SK-N-SH (cell line): Measurements from ENCODE around the gene FAM107A. TPM values are rescaled to one million over a fixed set of nuclear protein-coding genes. Genes with fewer than 3 reads are reported as not detected.

ENCODE experiments used
- CTCF ChIA-PET: fragments of 300-600, 350-600 bp; formaldehyde crosslinking; extraction: SDS; loops from one replicate; lab custom pipeline; 2021; lab: Yijun Ruan, JAX
- POLR2A ChIA-PET: fragments of 350-600 bp; sonication (Branson Sonifier 250); formaldehyde crosslinking; extraction: SDS; loops from one replicate; lab custom pipeline; 2020; ENCODE audit warnings: antibody characterized with exemption, inconsistent platforms; lab: Yijun Ruan, JAX
- DNase-seq: peaks from one replicate; pipeline ENCODE4 v3.0.0; 2012
- H2AFZ ChIP-seq: fragments of 200-600 bp; sonication (generic); 2 replicates; pipeline ENCODE4 v1.8.1; 2016; ENCODE audit warnings: antibody characterized with exemption, mild to moderate bottlenecking, low read depth
- H3F3A ChIP-seq: fragments of 200-600 bp; sonication (generic); replicated peaks from 2 replicates; pipeline ENCODE3; 2016; ENCODE audit warnings: antibody characterized with exemption, mild to moderate bottlenecking; ENCODE audit not compliant: insufficient read depth
- H3K27ac ChIP-seq, 2 experiments: fragments of 200-500 bp in 1 of 2; fragments of 200-600 bp in 1 of 2; sonication (Bioruptor generic) in 1 of 2; sonication (generic), shearing (Covaris generic) in 1 of 2; 2 replicates each; pipeline versions ENCODE4 v1.5.1 to v1.6.1; 2014 to 2016; ENCODE audit warnings: low read depth in 2 of 2, inconsistent platforms in 1 of 2, low read length in 1 of 2, mild to moderate bottlenecking in 1 of 2, mixed read lengths in 1 of 2
- H3K27me3 ChIP-seq: fragments of 200-600 bp; sonication (generic), shearing (Covaris generic); 2 replicates; pipeline ENCODE4 v1.6.1; 2016; ENCODE audit warnings: mixed run types; ENCODE audit not compliant: insufficient read depth
- H3K36me3 ChIP-seq, 2 experiments: fragments of 200-500 bp in 1 of 2; fragments of 200-600 bp in 1 of 2; sonication (Bioruptor generic) in 1 of 2; sonication (generic) in 1 of 2; replicated peaks in 1 of 2; 2 replicates each; pipeline versions ENCODE3 to v1.5.1; 2014 to 2016; ENCODE audit warnings: low read length in 1 of 2, mild to moderate bottlenecking in 1 of 2; ENCODE audit not compliant: insufficient read depth in 2 of 2, control insufficient read depth in 1 of 2
- H3K4me1 ChIP-seq, 2 experiments: fragments of 200-500 bp in 1 of 2; fragments of 200-600 bp in 1 of 2; sonication (Bioruptor generic) in 1 of 2; sonication (generic), shearing (Covaris generic) in 1 of 2; 2 replicates each; pipeline versions ENCODE4 v1.5.1 to v1.6.1; 2014 to 2016; ENCODE audit warnings: low read depth in 1 of 2, low read length in 1 of 2, mixed run types in 1 of 2; ENCODE audit not compliant: insufficient read depth in 2 of 2, control insufficient read depth in 1 of 2
- H3K4me2 ChIP-seq: fragments of 200-600 bp; sonication (generic), shearing (Covaris generic); 2 replicates; pipeline ENCODE4 v1.6.1; 2017; ENCODE audit warnings: mixed run types
- H3K4me3 ChIP-seq, 2 experiments: fragments of 200-500 bp in 1 of 2; fragments of 200-600 bp in 1 of 2; sonication (Bioruptor generic) in 1 of 2; sonication (generic), shearing (Covaris generic) in 1 of 2; 2 replicates each; pipeline versions ENCODE4 v1.5.1 to v1.8.1; 2014 to 2016; ENCODE audit warnings: low read depth in 2 of 2, inconsistent platforms in 1 of 2, low read length in 1 of 2, mild to moderate bottlenecking in 1 of 2, mixed read lengths in 1 of 2, moderate library complexity in 1 of 2
- H3K79me2 ChIP-seq: fragments of 200-600 bp; sonication (generic); 2 replicates; pipeline ENCODE4 v1.8.1; 2017; ENCODE audit warnings: mild to moderate bottlenecking; ENCODE audit not compliant: insufficient read depth
- H3K9ac ChIP-seq: fragments of 200-600 bp; sonication (generic); 2 replicates; pipeline ENCODE4 v1.6.1; 2017; ENCODE audit warnings: mixed run types
- H3K9me2 ChIP-seq: fragments of 200-600 bp; sonication (generic); 2 replicates; pipeline ENCODE4 v1.6.1; 2017; ENCODE audit warnings: mixed run types
- H3K9me3 ChIP-seq: fragments of 200-600 bp; sonication (generic); 2 replicates; pipeline ENCODE4 v1.6.1; 2017; ENCODE audit warnings: mixed run types, mild to moderate bottlenecking, moderate library complexity
- H4K20me1 ChIP-seq: fragments of 200-600 bp; sonication (generic); 2 replicates; pipeline ENCODE4 v1.6.1; 2017; ENCODE audit warnings: mild to moderate bottlenecking, mixed run types; ENCODE audit not compliant: insufficient read depth
- CHD2 ChIP-seq: fragments of 150-350 bp; IDR thresholded peaks from 2 replicates; pipeline ENCODE4 v1.6.1; 2018; ENCODE audit warnings: low read length; ENCODE audit not compliant: partially characterized antibody
- ELF1 ChIP-seq: IDR thresholded peaks from 2 replicates; pipeline ENCODE4 v1.4.0; 2012
- EP300 ChIP-seq, 2 experiments: IDR thresholded peaks; 2 replicates each; pipeline versions ENCODE4 v1.4.0 to v1.6.1; 2012; ENCODE audit warnings: borderline replicate concordance in 1 of 2, low read depth in 1 of 2, low read length in 1 of 2
- FOSL2 ChIP-seq: IDR thresholded peaks from 2 replicates; pipeline ENCODE4 v1.4.0; 2012; ENCODE audit warnings: low read depth, mild to moderate bottlenecking, moderate library complexity, borderline replicate concordance
- FOXM1 ChIP-seq: IDR thresholded peaks from 2 replicates; pipeline ENCODE4 v1.4.0; 2012; ENCODE audit warnings: low read depth, mild to moderate bottlenecking
- JUND ChIP-seq: IDR thresholded peaks from 2 replicates; pipeline ENCODE4 v1.4.0; 2012
- MEF2A ChIP-seq: IDR thresholded peaks from 2 replicates; pipeline ENCODE4 v1.4.0; 2012; ENCODE audit warnings: low read depth, borderline replicate concordance
- NFIC ChIP-seq: IDR thresholded peaks from 2 replicates; pipeline ENCODE4 v1.4.0; 2012; ENCODE audit warnings: borderline replicate concordance
- POLR2AphosphoS5 ChIP-seq: IDR thresholded peaks from 2 replicates; pipeline ENCODE4 v1.6.1; 2012; ENCODE audit warnings: low read depth, low read length
- RFX5 ChIP-seq: IDR thresholded peaks from 2 replicates; pipeline ENCODE4 v1.6.1; 2012; ENCODE audit warnings: mild to moderate bottlenecking, improper control_type of control experiment, low read length
- SIN3A ChIP-seq: IDR thresholded peaks from 2 replicates; pipeline ENCODE4 v1.6.1; 2012; ENCODE audit warnings: low read depth, mild to moderate bottlenecking, low read length, moderate library complexity, borderline replicate concordance
- TAF1 ChIP-seq: IDR thresholded peaks from 2 replicates; pipeline ENCODE4 v1.6.1; 2012; ENCODE audit warnings: low read depth, mild to moderate bottlenecking, low read length, moderate library complexity, borderline replicate concordance
- TEAD4 ChIP-seq: IDR thresholded peaks from 2 replicates; pipeline ENCODE4 v1.4.0; 2012; ENCODE audit warnings: mild to moderate bottlenecking, borderline replicate concordance; ENCODE audit not compliant: insufficient read depth
- WGBS: methylation state at CpG from one replicate; pipeline ENCODE4 v1.1.6; 2017; ENCODE audit warnings: low lambda C conversion rate; 5-methylcytosine and 5-hydroxymethylcytosine counted together
- polyA plus RNA-seq, 3 experiments: library from polyadenylated mRNA; depleted of rRNA; stranded (reverse); fragments of >200 nt; gene quantifications; 2 replicates each; pipeline ENCODE4 v1.2.3, GENCODE V29; 2012
- TF ChIP-seq, protein P1 (sequence below): IDR thresholded peaks from 2 replicates; pipeline ENCODE4; 2012
- TF ChIP-seq, protein P2 (sequence below): fragments of 150-350 bp; IDR thresholded peaks from 2 replicates; pipeline ENCODE4 v1.6.1; 2017; ENCODE audit warnings: antibody characterized with exemption, low read length, low read depth, borderline replicate concordance
- TF ChIP-seq, protein P3 (sequence below): fragments of 200-600 bp; sonication (generic); IDR thresholded peaks from 2 replicates; pipeline ENCODE4 v1.6.1; 2017; ENCODE audit warnings: antibody characterized with exemption, mild to moderate bottlenecking, moderate library complexity
- TF ChIP-seq, protein P4 (sequence below): fragments of 150-350 bp; IDR thresholded peaks from 2 replicates; pipeline ENCODE4 v1.6.1; 2016; ENCODE audit warnings: mild to moderate bottlenecking, low read depth, low read length

Gene FAM107A
- polyA plus RNA-seq, 1 of the 3 experiments (the other 2 are of a cell fraction) = 0.02 TPM

DNA sequence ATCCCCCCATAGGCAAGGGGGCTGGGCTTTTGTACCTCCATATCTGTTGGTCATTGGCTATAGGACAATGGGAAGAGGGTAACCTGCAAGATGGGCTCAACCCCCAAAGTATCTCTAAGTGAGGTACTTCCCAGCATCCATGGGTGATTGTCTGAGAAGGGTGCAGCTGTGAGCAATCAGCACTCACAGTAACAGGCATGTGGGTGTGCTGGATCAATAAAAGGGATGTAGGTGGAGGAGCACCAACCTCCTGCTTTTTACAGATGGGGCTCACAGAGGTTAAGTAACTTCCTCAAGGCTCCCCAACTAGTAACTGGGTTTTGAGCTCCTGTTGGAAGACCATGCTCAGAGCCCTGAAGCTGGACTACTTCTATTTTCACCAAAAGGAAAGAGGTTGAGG, 26.4 kb upstream of the FAM107A start:
- no peaks in the 10 kb centered on the region for H4K20me1 ChIP-seq
- H3K4me3 ChIP-seq = no peak overlapping the region
- no peaks in the 10 kb centered on the region for H3K79me2 ChIP-seq
- H3K27me3 ChIP-seq = peaks cover 10% of the 10 kb centered on the region; the same call in 1 of the 2 replicates
- DNase-seq = no peak
- no peak overlapping the region for H3K27ac ChIP-seq
- no peaks in the 10 kb centered on the region for H3F3A ChIP-seq
- no peak overlapping the region for H3K9ac ChIP-seq
- no peaks in the 10 kb centered on the region for H3K9me3 ChIP-seq
- POLR2A ChIA-PET = no interaction called here
- TF ChIP-seq CHD2 (no peak), TAF1 (no peak), TEAD4 (no peak), MEF2A (no peak), NFIC (no peak), RFX5 (no peak), FOSL2 (no peak), EP300 (IDR thresholded peaks at IDR 0.05; ENCODE audit: borderline replicate concordance in 1 of 2, low read depth in 1 of 2, low read length in 1 of 2) (no peak)
- TF ChIP-seq, protein P1, sequence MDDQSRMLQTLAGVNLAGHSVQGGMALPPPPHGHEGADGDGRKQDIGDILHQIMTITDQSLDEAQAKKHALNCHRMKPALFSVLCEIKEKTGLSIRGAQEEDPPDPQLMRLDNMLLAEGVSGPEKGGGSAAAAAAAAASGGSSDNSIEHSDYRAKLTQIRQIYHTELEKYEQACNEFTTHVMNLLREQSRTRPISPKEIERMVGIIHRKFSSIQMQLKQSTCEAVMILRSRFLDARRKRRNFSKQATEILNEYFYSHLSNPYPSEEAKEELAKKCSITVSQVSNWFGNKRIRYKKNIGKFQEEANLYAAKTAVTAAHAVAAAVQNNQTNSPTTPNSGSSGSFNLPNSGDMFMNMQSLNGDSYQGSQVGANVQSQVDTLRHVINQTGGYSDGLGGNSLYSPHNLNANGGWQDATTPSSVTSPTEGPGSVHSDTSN = no peak
- TF ChIP-seq, protein P2, sequence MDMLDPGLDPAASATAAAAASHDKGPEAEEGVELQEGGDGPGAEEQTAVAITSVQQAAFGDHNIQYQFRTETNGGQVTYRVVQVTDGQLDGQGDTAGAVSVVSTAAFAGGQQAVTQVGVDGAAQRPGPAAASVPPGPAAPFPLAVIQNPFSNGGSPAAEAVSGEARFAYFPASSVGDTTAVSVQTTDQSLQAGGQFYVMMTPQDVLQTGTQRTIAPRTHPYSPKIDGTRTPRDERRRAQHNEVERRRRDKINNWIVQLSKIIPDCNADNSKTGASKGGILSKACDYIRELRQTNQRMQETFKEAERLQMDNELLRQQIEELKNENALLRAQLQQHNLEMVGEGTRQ = no peak
- TF ChIP-seq, protein P3, sequence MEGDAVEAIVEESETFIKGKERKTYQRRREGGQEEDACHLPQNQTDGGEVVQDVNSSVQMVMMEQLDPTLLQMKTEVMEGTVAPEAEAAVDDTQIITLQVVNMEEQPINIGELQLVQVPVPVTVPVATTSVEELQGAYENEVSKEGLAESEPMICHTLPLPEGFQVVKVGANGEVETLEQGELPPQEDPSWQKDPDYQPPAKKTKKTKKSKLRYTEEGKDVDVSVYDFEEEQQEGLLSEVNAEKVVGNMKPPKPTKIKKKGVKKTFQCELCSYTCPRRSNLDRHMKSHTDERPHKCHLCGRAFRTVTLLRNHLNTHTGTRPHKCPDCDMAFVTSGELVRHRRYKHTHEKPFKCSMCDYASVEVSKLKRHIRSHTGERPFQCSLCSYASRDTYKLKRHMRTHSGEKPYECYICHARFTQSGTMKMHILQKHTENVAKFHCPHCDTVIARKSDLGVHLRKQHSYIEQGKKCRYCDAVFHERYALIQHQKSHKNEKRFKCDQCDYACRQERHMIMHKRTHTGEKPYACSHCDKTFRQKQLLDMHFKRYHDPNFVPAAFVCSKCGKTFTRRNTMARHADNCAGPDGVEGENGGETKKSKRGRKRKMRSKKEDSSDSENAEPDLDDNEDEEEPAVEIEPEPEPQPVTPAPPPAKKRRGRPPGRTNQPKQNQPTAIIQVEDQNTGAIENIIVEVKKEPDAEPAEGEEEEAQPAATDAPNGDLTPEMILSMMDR = no peak
- H2AFZ ChIP-seq = no peak overlapping the region
- no peaks in the 10 kb centered on the region for H3K36me3 ChIP-seq
- no peaks in the 10 kb centered on the region for H3K9me2 ChIP-seq
- H3K4me1 ChIP-seq = no peaks in the 10 kb centered on the region
- H3K4me2 ChIP-seq = no peak overlapping the region
- CTCF ChIA-PET = interaction anchor here (0.7 to 1.6 kb wide), 5 partner anchors 12 to 37 kb away, joined by 3 to 4 read pairs (median 4); no protein-coding TSS in a partner anchor

DNA sequence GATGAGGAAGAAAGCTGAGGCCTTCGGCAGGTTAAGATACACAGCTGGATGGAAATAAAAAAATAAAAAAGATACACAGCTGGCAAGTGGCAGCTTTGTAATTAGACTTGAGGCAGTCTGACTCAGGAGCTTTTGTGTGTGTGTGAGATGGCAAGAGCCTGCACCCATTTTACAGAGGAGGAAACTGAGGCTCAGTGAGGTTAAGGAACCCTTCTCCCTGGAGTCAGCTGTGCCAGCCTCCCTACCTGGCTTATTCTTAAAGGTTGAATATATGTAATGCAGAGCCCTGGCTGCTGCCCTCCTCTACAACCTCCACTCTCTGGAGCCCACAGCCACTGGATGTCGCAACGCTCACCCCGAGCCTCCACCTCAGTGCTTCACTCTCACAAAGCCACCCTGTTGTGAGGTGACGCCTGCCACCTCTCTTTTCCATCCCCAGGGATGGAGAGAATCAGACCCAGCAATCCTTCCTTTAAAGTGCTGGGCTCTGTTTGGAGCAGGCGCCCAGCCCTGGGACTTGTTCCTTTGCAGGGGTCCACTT, 20.6 kb upstream of the FAM107A start:
- 78% methylated on average over 6 of the region's 6 CpGs for WGBS
- H3K27ac ChIP-seq = no peak overlapping the region
- no peaks in the 10 kb centered on the region for H3K9me3 ChIP-seq
- DNase-seq = no peak
- no peak overlapping the region for H3K9ac ChIP-seq
- H3K4me1 ChIP-seq = no peaks in the 10 kb centered on the region
- H3K79me2 ChIP-seq = no peaks in the 10 kb centered on the region
- POLR2A ChIA-PET = no interaction called here
- no peaks in the 10 kb centered on the region; the same call in none of the 2 replicates for H3K27me3 ChIP-seq
- no peak overlapping the region for H3K4me3 ChIP-seq
- no peaks in the 10 kb centered on the region for H3K36me3 ChIP-seq
- H4K20me1 ChIP-seq = no peaks in the 10 kb centered on the region
- CTCF ChIA-PET = interaction anchor here (0.6 to 1.6 kb wide), 6 partner anchors 9 to 28 kb away, joined by 3 to 5 read pairs (median 3); no protein-coding TSS in a partner anchor
- no peaks in the 10 kb centered on the region for H3F3A ChIP-seq
- H3K9me2 ChIP-seq = no peaks in the 10 kb centered on the region
- H3K4me2 ChIP-seq = no peak overlapping the region
- no peak overlapping the region for H2AFZ ChIP-seq
- TF ChIP-seq EP300 (IDR thresholded peaks at IDR 0.05; ENCODE audit: borderline replicate concordance in 1 of 2, low read depth in 1 of 2, low read length in 1 of 2) = no peak
- no peak for TF ChIP-seq POLR2AphosphoS5
- TF ChIP-seq FOXM1 = no peak
- TF ChIP-seq, protein P3 = no peak
- TF ChIP-seq ELF1 = no peak
- TF ChIP-seq JUND = no peak
- TF ChIP-seq, protein P4, sequence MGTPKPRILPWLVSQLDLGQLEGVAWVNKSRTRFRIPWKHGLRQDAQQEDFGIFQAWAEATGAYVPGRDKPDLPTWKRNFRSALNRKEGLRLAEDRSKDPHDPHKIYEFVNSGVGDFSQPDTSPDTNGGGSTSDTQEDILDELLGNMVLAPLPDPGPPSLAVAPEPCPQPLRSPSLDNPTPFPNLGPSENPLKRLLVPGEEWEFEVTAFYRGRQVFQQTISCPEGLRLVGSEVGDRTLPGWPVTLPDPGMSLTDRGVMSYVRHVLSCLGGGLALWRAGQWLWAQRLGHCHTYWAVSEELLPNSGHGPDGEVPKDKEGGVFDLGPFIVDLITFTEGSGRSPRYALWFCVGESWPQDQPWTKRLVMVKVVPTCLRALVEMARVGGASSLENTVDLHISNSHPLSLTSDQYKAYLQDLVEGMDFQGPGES = no peak
- TF ChIP-seq FOSL2 = no peak
- TF ChIP-seq, protein P1 = no peak
- TF ChIP-seq TAF1 = no peak
- no peak for TF ChIP-seq SIN3A
- no peak for TF ChIP-seq TEAD4
- TF ChIP-seq CHD2 = no peak
